ENCODE measurements around the gene CIB1. TPM values are rescaled to one million over a fixed set of nuclear protein-coding genes. Genes with fewer than 3 reads are reported as not detected.
A peak's percentile ranks its signal among the peaks of the same experiment; 100 is the strongest.
"Not testable (repeated sequence)": the region's sequence is repeated elsewhere in the genome, so short reads cannot be mapped to it uniquely, and the experiment has no call there.

The CIB1 gene
- polyA plus RNA-seq, 1 experiment, result 40.4 TPM

GRCh38 chr15:90188914-90189748, 44.6 kb downstream of the CIB1 start:
- no peak overlapping the region for H3K4me3 ChIP-seq (ENCODE audit: low read depth, low read length)
- no peak for TF ChIP-seq CTCF (IDR thresholded peaks at IDR 0.05; ENCODE audit: low read depth, low read length)
- H3K27me3 ChIP-seq (ENCODE audit: control insufficient read depth, insufficient read depth, low read length), result no peaks in the 10 kb centered on the region
- POLR2A ChIA-PET, result no interaction called here
- CTCF ChIA-PET, result interaction anchor here (1.0 kb wide), 1 partner anchor 12 kb away, joined by 3 read pairs; the partner anchor contains the start of gene SEMA4B
- DNase-seq (ENCODE audit: low read depth, low spot score), result no peak
- H3K27ac ChIP-seq (ENCODE audit: low read depth, low read length), result no peak overlapping the region
- H3K9me3 ChIP-seq (ENCODE audit: control insufficient read depth, insufficient read depth, low read length), result no peaks in the 10 kb centered on the region

- H3K27me3 ChIP-seq (ENCODE audit: control insufficient read depth, insufficient read depth, low read length); H3K27ac ChIP-seq (ENCODE audit: low read depth, low read length); H3K9me3 ChIP-seq (ENCODE audit: control insufficient read depth, insufficient read depth, low read length); DNase-seq (ENCODE audit: low read depth, low spot score); H3K4me3 ChIP-seq (ENCODE audit: low read depth, low read length): not testable (repeated sequence)
- POLR2A ChIA-PET, result interaction anchor here (0.7 kb wide), 1 partner anchor 415 kb away, joined by 3 read pairs; no protein-coding TSS in a partner anchor
- CTCF ChIA-PET, result interaction anchor here (0.7 kb wide), 1 partner anchor 15 kb away, joined by 5 read pairs; no protein-coding TSS in a partner anchor
Observed at GRCh38 chr15:90188065-90188464, 45.7 kb downstream of the CIB1 start.

GRCh38 chr15:90187257-90187868, 46.4 kb downstream of the CIB1 start:
- Histone ChIP-seq H3K27me3 (ENCODE audit: control insufficient read depth, insufficient read depth, low read length) (no peaks in the 10 kb centered on the region), H3K27ac (ENCODE audit: low read depth, low read length) (no peak overlapping the region), H3K4me3 (ENCODE audit: low read depth, low read length) (no peak overlapping the region), H3K9me3 (ENCODE audit: control insufficient read depth, insufficient read depth, low read length) (no peaks in the 10 kb centered on the region)
- ChIA-PET CTCF (interaction anchor here (0.7 to 0.8 kb wide), 3 partner anchors 15 to 34 kb away, joined by 3 to 5 read pairs (median 3); no protein-coding TSS in a partner anchor), POLR2A (interaction anchor here (0.7 kb wide), 1 partner anchor 46 kb away, joined by 3 read pairs; the partner anchor contains the start of gene CIB1)
- TF ChIP-seq CTCF (IDR thresholded peaks at IDR 0.05; ENCODE audit: low read depth, low read length), result no peak
- DNase-seq (ENCODE audit: low read depth, low spot score), result no peak

- ChIA-PET POLR2A (no interaction called here), CTCF (interaction anchor here (0.6 to 0.7 kb wide), 2 partner anchors 25 to 336 kb away, joined by 3 to 4 read pairs; no protein-coding TSS in a partner anchor)
- Histone ChIP-seq H3K9me3 (ENCODE audit: control insufficient read depth, insufficient read depth, low read length) (no peaks in the 10 kb centered on the region), H3K27me3 (ENCODE audit: control insufficient read depth, insufficient read depth, low read length) (no peaks in the 10 kb centered on the region), H3K27ac (ENCODE audit: low read depth, low read length) (no peak overlapping the region), H3K4me3 (ENCODE audit: low read depth, low read length) (peak overlapping the region; percentile 67)
- no peak for DNase-seq (ENCODE audit: low read depth, low spot score)
- no peak for TF ChIP-seq CTCF (IDR thresholded peaks at IDR 0.05; ENCODE audit: low read depth, low read length)
Observed at GRCh38 chr15:90184786-90185704, 48.7 kb downstream of the CIB1 start.

Data from AG04450 (cell line).